EL (cell line): ENCODE data around the gene OR51B4.
"Not testable (repeated sequence)": the region's sequence is repeated elsewhere in the genome, so short reads cannot be mapped to it uniquely, and the experiment has no call there.

Experiments used
- DNase-seq: peaks from one replicate; pipeline ENCODE4 v3.0.0-alpha.2; 2016

Gene OR51B4

GRCh38 chr11:5301846-5302245 lies at the start of gene OR51B4:
OR51B4 (minus strand) TSS chr11:5301946; CDS start chr11:5301946, 0 bp downstream.
- no peak for DNase-seq

GRCh38 chr11:5351208-5351607 lies 49.5 kb upstream of the OR51B4 start, which contains the start of gene OR51B6:
OR51B6 (plus strand) TSS chr11:5351508; CDS start chr11:5351508, 0 bp downstream.
- no peak for DNase-seq

GRCh38 chr11:5349550-5349949 lies 47.8 kb upstream of the OR51B4 start:
- DNase-seq, result no peak

DNA sequence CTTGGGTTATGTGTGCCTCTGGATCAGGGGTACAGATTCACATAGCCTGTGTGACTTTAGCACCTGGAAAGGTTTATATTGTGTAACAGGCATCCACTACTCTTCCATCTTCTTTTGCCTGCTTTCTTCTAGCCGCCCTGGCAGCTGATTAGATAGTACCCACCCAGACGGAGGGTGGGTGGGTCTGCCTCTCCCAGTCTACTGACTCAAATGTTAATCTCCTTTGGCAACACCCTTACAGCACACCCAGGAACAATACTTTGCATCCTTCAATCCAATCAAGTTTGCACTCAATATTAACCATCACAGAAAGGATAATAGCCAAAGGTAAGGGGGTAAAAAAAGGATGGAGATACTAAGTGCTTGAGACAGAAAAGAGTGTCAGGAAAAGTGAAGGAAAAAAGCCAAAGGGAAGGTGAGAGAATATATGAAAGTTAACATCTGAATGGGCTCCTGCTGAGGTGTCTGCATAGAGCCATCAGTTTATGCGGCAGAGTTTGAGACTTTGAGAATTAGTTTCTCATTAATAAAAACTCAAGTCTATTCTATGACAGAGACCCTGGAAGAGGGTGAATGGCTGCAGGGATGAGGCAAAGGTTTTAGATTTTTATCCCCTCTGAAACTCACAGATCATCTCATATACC lies 46.9 kb upstream of the OR51B4 start:
- DNase-seq, result no peak

- no peak for DNase-seq
These were observed 44.1 kb upstream of the OR51B4 start for GRCh38 chr11:5345831-5346230.

DNA sequence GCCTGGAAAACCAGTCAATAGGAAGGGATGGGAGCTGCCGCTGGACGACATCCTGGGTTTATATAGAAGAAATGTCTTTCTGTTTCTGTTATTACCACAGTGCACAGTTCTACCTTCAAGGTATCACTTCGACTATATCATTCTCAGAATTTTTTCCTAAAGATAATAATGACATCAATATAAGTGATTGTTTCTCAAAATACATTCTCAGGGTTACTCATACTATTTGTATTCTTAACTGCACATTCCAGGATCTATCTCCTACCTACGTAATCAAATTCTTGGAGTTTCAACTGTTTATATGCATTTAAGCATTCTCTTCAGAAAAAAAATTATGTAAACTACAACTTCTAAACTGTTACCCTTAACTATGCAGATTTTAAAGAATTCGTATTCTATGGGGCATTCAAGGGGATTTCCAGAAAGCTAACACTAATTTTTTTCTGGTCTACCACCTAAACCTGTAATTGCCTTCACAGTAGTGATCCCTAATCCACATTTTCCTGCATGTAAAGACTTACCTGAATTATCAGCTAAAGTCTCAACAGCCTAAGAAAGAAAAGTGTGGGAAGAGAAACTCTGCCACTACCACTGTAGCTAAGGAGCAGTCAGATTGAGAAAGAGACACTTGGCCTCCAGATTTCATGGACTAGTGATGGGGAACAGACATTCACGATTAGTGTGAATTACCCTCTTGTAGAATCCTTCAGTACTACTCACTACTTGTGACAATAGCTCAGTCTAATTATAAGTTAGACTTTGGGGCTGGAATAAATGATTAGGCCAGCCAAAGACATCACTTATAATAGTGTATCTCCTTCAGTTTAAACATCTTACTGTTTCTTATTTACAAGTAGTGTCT lies 42.0 kb upstream of the OR51B4 start, which contains the start of gene OR51B5:
TSS of gene OR51B5 (minus strand) at position 51 of the 862 bp plus-strand sequence. CDS start at position 51, 0 bp downstream.
- peak; percentile 46 for DNase-seq

DNA sequence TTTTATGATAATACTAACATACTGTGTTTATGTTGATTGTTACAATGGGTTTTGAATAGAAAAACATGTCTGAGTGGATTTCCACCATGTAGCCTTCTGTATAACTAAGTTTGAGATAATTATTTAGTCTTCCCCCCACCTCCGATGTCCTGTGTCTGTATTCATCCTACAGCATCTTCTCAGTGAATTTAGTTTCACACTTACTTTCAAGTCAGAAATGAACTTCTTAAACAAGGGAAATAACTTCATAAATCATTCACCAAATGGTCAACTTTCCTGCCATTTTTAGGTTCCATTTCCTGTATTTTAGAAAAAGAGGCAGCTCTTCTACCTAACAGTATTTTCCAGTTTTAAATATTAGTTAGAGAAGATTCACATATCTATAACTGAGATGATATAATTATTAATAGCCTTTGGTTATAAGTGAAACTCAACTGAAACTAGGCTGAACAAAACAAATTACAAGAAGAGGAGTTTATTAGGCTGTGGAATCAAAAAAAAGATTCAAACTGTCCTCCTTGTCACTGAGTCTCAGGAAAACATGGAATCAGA lies 38.1 kb upstream of the OR51B4 start:
- no peak for DNase-seq

DNA sequence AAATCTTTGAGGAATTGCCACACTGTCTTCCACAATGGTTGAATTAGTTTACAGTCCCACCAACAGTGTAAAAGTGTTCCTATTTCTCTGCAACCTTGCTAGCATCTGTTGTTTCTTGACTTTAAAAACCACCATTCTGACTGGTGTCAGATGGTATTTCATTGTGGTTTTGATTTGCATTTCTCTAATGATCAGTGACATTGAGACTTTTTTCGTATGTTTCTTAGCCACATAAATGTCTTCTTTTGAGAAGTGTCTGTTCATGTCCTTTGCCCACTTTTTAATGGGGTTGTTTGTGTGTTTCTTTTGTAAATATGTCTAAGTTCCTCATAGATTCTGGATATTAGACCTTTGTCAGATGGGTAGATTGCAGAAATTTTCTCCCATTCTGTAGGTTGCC lies 35.5 kb upstream of the OR51B4 start:
- not testable (repeated sequence) for DNase-seq

DNA sequence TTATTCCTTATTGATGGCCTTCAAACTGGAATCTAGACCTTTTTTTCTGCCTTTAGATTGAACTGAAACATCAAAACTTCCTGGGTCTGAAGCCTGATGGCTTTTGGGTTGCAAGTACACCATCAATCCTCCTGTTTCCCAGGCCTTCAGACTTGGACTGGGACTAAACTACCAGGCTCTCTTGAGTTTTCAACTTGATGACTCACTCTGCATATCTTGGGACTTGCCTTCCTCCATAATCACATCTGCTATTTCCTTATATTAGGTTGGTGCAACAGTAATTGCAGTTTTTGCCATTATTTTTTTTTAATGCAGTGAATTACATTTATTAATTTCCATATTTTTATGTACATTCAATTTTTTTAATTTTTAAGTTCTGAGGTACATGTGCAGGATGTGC lies 34.6 kb upstream of the OR51B4 start:
- DNase-seq, result peak; percentile 48

- DNase-seq, result no peak
These were observed 33.4 kb upstream of the OR51B4 start for GRCh38 chr11:5335170-5335569.

DNA sequence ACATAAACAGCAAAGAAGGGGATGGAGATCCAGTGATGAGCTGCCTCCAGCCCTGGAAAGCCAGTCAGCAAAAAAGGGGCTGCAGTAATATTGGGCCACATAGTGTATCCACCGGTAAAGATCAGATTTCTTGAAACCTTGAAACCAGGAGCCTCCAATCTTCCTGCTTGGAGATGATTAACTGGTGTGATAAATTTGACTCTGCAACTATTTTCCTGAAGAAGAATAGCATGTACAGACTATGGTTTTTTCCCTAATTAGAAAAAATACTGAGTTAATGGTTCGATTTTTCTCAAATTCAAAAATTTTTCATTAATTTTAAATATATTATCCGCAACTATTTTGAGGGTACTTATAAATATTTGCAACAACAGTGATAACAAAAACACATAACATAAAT lies 22.5 kb upstream of the OR51B4 start, which contains the start of gene OR51B2:
TSS of gene OR51B2 (minus strand) at position 101 of the 400 bp plus-strand sequence. CDS start at position 101, 0 bp downstream.
- no peak for DNase-seq

- no peak for DNase-seq
These were observed 15.5 kb upstream of the OR51B4 start for GRCh38 chr11:5317292-5317691.

- DNase-seq, result not testable (repeated sequence)
These were observed 11.7 kb upstream of the OR51B4 start for GRCh38 chr11:5313326-5314023.

DNA sequence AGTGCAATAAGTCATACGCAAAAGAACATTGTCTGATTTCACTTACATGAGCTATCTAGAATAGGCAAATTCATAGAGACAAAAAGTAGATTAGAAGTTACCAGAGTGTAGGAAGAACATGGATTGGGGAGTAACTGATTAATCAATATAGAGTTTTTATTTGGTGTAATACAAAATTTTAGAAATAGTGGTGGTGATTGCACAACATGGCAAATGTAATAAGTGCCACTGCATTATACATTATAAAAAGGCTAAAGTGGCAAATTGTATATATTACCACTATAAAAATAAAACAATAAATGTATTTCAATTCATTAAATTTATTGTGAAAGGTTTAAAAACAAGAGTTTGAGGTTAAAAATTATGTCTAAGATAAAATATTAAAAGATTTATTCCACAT lies 8.7 kb upstream of the OR51B4 start:
- DNase-seq, result no peak

- DNase-seq, result no peak
These were observed 5.7 kb upstream of the OR51B4 start for GRCh38 chr11:5307256-5308019.

DNA sequence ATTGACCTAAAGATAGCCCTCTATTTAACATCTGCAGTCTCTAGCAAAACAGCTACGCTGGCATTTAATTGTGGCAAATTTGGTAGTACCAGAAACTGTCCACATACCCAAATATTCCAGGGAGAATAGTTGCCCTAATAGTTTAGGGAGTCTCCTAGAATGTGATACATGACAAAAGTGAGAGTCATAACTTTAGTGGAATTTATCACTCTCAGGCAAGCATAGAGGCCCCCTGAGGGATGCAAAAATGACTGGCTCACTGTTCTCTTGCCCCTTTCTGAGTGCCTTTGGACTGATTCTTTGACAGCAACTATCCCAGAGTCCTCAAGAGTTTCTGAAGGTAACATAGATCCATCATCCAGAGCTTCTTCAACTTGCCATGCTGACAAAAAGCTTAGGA lies 2.3 kb upstream of the OR51B4 start:
- DNase-seq, result peak; percentile 24

DNA sequence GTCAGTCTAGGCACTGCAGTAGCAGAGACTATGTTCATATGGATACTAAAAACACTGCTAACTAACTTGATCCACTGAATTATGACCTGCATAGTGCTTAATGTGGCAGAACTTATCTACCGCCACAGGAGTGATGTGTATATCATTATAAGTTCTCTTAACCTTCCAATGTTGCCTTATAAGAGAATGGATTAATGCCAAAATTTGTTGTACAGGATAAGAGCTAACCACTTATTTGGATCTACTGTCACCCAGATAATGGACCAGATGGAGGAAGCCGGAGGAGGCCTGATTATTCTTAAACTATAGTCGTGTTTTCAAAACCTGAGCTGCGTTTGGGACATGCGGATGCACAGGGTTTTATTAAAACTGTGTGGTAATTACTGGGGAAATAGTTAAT lies 1.9 kb upstream of the OR51B4 start:
- no peak for DNase-seq

GRCh38 chr11:5300251-5300650 lies 1.5 kb downstream of the OR51B4 start:
- no peak for DNase-seq

- DNase-seq, result no peak
These were observed 3.3 kb downstream of the OR51B4 start for GRCh38 chr11:5298451-5298850.

DNA sequence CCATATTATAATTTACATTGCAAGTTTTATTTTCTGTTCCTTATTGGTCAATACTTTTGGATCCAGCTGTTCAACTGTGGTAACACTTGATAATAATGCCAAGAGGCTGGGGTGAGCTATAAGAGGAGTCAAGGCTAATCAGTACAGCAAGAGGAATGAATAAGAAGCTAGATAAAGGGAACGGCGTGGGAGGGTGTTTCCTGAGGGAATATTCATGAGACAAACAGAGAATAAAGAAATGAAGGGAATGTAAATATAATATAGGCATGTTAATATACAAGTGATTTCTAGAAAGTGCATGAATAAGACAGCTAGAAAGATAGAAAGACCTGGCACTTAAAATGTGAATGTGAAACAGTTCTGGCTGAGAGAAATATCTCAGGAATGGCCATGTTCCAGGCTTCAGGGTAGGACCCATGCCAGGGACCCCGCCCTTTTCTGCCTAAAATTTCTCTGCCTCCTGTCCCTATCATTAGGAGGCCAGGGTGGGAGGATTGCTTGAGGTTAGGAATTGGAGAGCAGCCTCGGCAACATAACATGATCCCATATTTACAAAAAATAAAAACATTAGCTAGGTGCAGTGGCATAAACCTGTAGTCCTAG lies 3.9 kb downstream of the OR51B4 start:
- DNase-seq, result no peak

GRCh38 chr11:5294342-5294995 lies 7.3 kb downstream of the OR51B4 start:
- DNase-seq, result not testable (repeated sequence)
